Smooth muscle cell (in vitro differentiated cells): ENCODE measurements around the gene C1R. TPM values are rescaled to one million over a fixed set of nuclear protein-coding genes. Genes with fewer than 3 reads are reported as not detected.

ENCODE experiments used
- DNase-seq: peaks from one replicate; lab custom pipeline; 2025; ENCODE audit not compliant: unreplicated experiment; lab: John Stamatoyannopoulos, UW
- H2AFZ ChIP-seq: fragments of 200-600 bp; sonication (generic); 2 replicates; pipeline ENCODE4 v1.6.0; 2016; ENCODE audit warnings: antibody characterized with exemption, low read depth, mild to moderate bottlenecking
- H3F3A ChIP-seq: fragments of 200-600 bp; sonication (generic); 2 replicates; pipeline ENCODE4 v1.6.0; 2017; ENCODE audit warnings: antibody characterized with exemption, low read depth
- H3K27ac ChIP-seq: fragments of 200-600 bp; sonication (generic); 2 replicates; pipeline ENCODE4 v1.5.1; 2016; ENCODE audit warnings: low read depth, mild to moderate bottlenecking
- H3K27me3 ChIP-seq: fragments of 200-600 bp; sonication (generic); 2 replicates; pipeline ENCODE4 v1.6.1; 2016; ENCODE audit warnings: low read depth, mild to moderate bottlenecking
- H3K36me3 ChIP-seq: fragments of 200-600 bp; sonication (generic); 2 replicates; pipeline ENCODE4 v1.5.1; 2016; ENCODE audit warnings: low read depth
- H3K4me1 ChIP-seq: fragments of 200-600 bp; sonication (generic); 2 replicates; pipeline ENCODE4 v1.5.1; 2016; ENCODE audit warnings: low read depth
- H3K4me2 ChIP-seq: fragments of 200-600 bp; sonication (generic); 2 replicates; pipeline ENCODE4 v1.6.0; 2016; ENCODE audit warnings: mild to moderate bottlenecking
- H3K4me3 ChIP-seq: fragments of 200-600 bp; sonication (generic); 2 replicates; pipeline ENCODE4 v1.5.1; 2016; ENCODE audit warnings: mild to moderate bottlenecking
- H3K79me2 ChIP-seq: fragments of 200-600 bp; sonication (generic); 2 replicates; pipeline ENCODE4 v1.6.0; 2016; ENCODE audit warnings: low read depth, mild to moderate bottlenecking
- H3K9ac ChIP-seq: fragments of 200-600 bp; sonication (generic); 2 replicates; pipeline ENCODE4 v1.6.0; 2016; ENCODE audit warnings: low read depth
- H3K9me3 ChIP-seq: fragments of 200-600 bp; sonication (generic); replicated peaks from 2 replicates; pipeline ENCODE4 v1.5.1; 2016; ENCODE audit warnings: low read depth
- H4K20me1 ChIP-seq: fragments of 200-600 bp; sonication (generic); 2 replicates; pipeline ENCODE4 v1.6.0; 2016; ENCODE audit warnings: low read depth
- WGBS: methylation state at CpG from one replicate; pipeline ENCODE4 v1.1.7; 2016; ENCODE audit warnings: low lambda C conversion rate; 5-methylcytosine and 5-hydroxymethylcytosine counted together
- polyA plus RNA-seq: library from polyadenylated mRNA; unstranded; fragments of >200 nt; fragmentation: Nextera tagmentation; extraction: Ambion mirVana; gene quantifications from 2 replicates; pipeline ENCODE4 v1.2.1, GENCODE V29; 2016
- total RNA-seq: library from RNA; depleted of rRNA; stranded (reverse); fragments of >200 nt; gene quantifications from 2 replicates; pipeline ENCODE4 v1.2.3, GENCODE V29; 2014
- TF ChIP-seq, protein P1 (sequence below): fragments of 200-600 bp; sonication (generic); IDR thresholded peaks from 2 replicates; pipeline ENCODE4 v1.5.1; 2017; ENCODE audit warnings: borderline replicate concordance, mild to moderate bottlenecking, antibody characterized with exemption; ENCODE audit not compliant: insufficient read depth, poor library complexity, severe bottlenecking

C1R gene
- total and polyA plus RNA-seq, 2 experiments from 2014 or later, result 51.2 to 83.8 TPM

DNA sequence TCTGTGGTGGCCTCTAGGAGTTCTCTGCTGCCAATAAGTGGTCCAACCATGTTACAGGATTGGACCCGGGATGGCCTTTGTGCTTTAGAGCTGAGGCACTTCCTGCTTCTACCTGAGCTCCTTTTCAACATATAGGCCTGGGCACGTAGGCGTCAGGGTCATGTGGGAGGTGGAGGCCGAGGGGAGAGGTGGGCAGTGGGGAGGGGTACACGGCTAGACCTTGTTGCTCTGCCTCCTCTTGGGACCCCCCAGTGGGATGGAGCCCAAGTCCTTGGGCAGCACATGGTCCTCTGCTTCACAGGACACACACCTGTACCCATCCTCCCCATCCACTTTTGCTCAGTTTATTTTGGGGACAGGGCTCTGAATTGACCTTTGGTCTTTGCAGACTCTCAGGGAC, 29.1 kb upstream of the C1R start:
- Histone ChIP-seq H4K20me1 (no peaks in the 10 kb centered on the region), H3K27me3 (no peaks in the 10 kb centered on the region), H3K36me3 (no peaks in the 10 kb centered on the region), H3K4me2 (no peak overlapping the region), H3F3A (no peaks in the 10 kb centered on the region), H3K4me3 (no peak overlapping the region), H3K27ac (no peak overlapping the region), H3K9me3 (no peaks in the 10 kb centered on the region), H3K9ac (no peak overlapping the region), H3K79me2 (no peaks in the 10 kb centered on the region), H2AFZ (no peak overlapping the region), H3K4me1 (no peaks in the 10 kb centered on the region)
- WGBS, result 94% methylated on average over 5 of the region's 5 CpGs
- TF ChIP-seq, protein P1, sequence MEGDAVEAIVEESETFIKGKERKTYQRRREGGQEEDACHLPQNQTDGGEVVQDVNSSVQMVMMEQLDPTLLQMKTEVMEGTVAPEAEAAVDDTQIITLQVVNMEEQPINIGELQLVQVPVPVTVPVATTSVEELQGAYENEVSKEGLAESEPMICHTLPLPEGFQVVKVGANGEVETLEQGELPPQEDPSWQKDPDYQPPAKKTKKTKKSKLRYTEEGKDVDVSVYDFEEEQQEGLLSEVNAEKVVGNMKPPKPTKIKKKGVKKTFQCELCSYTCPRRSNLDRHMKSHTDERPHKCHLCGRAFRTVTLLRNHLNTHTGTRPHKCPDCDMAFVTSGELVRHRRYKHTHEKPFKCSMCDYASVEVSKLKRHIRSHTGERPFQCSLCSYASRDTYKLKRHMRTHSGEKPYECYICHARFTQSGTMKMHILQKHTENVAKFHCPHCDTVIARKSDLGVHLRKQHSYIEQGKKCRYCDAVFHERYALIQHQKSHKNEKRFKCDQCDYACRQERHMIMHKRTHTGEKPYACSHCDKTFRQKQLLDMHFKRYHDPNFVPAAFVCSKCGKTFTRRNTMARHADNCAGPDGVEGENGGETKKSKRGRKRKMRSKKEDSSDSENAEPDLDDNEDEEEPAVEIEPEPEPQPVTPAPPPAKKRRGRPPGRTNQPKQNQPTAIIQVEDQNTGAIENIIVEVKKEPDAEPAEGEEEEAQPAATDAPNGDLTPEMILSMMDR, result no peak
- no peak for DNase-seq

DNA sequence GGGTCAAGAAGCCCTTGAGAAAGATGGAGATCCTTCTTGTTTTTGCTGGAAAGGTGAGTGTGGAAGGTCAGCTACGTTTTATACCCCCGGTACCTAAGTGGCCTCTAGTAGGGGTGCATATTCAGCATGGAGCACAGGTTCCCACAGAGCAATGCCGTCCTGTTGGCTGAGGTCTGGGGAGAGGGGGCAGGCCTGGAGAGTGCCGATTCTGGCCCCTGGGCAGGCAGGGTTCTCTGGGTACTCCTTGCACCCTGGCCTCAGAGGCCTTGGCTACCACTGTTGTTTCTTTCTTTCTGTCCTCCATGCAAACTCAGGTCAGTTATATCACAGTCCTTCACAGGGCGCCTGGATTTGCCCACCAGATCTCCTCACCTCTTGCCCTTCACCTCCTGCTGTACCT, 27.9 kb upstream of the C1R start:
- H3K9me3 ChIP-seq, result no peaks in the 10 kb centered on the region
- no peaks in the 10 kb centered on the region for H3K79me2 ChIP-seq
- H3K36me3 ChIP-seq, result no peaks in the 10 kb centered on the region
- WGBS, result 85% methylated on average over 5 of the region's 5 CpGs
- H3F3A ChIP-seq, result no peaks in the 10 kb centered on the region
- H3K4me1 ChIP-seq, result no peaks in the 10 kb centered on the region
- H3K27me3 ChIP-seq, result no peaks in the 10 kb centered on the region
- no peak overlapping the region for H2AFZ ChIP-seq
- no peak overlapping the region for H3K27ac ChIP-seq
- TF ChIP-seq, protein P1, result no peak
- H4K20me1 ChIP-seq, result no peaks in the 10 kb centered on the region
- no peak for DNase-seq
- no peak overlapping the region for H3K4me2 ChIP-seq
- H3K9ac ChIP-seq, result no peak overlapping the region
- no peak overlapping the region for H3K4me3 ChIP-seq

DNA sequence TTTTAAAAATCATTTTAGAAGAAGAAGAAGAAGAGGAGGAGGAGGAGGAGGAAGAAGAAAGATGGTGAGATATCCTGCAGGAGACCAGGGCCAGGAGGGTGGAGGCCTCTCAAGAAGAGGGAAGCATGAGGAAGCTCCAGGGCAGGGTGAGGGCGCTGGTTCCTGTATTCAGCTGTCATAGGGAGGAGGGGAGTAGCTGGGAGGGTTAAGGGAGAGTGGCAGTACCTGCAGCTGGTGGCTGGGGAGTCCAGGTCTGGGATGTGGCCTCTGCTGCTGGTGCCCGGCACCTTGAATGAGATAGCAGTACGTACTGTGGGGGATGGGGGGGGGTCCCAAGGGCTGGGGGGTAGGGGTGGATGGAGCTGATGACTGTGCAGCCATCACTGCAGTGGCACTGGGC, 26.6 kb upstream of the C1R start:
- WGBS, result 98% methylated on average over 3 of the region's 3 CpGs

DNA sequence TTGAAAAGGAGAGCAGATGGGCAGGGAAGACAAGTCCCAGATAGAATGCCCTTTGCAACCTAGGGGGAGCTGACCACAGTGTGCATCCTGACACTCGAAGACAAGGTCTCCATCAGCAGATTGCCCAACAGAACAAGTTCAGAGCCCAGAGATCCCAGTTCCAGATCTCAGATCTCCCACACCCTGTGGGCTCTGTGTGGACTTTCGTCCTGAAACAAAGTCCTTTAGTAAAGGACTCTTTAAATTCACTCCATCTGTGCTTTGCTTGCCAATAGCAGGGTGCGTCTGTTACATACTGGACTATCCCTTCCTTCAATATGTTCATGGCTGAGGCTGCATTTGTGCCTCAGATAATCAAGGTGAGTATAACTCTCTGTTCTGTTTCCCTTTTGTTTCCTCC, 25.4 kb upstream of the C1R start:
- Histone ChIP-seq H4K20me1 (peaks cover 7% of the 10 kb centered on the region), H3K27ac (no peak overlapping the region), H3F3A (no peaks in the 10 kb centered on the region), H3K4me3 (no peak overlapping the region), H3K27me3 (no peaks in the 10 kb centered on the region), H3K79me2 (no peaks in the 10 kb centered on the region), H3K9me3 (no peaks in the 10 kb centered on the region), H3K4me2 (no peak overlapping the region), H3K9ac (no peak overlapping the region), H3K36me3 (no peaks in the 10 kb centered on the region), H2AFZ (no peak overlapping the region), H3K4me1 (no peaks in the 10 kb centered on the region)
- WGBS, result 89% methylated on average over 3 of the region's 3 CpGs
- TF ChIP-seq, protein P1, result no peak
- DNase-seq, result no peak

More for the DNA sequence above, 26.6 kb upstream of the C1R start:
- Histone ChIP-seq H2AFZ (no peak overlapping the region), H3K79me2 (no peaks in the 10 kb centered on the region), H3F3A (no peaks in the 10 kb centered on the region), H3K27me3 (no peaks in the 10 kb centered on the region), H4K20me1 (peaks cover 2% of the 10 kb centered on the region), H3K9ac (no peak overlapping the region), H3K36me3 (no peaks in the 10 kb centered on the region), H3K4me3 (no peak overlapping the region), H3K27ac (no peak overlapping the region), H3K9me3 (no peaks in the 10 kb centered on the region), H3K4me2 (no peak overlapping the region), H3K4me1 (no peaks in the 10 kb centered on the region)
- TF ChIP-seq, protein P1, result no peak
- DNase-seq, result no peak
